GM18867 (cell line): Measurements from ENCODE around the gene TTLL10.

Source experiments
- ATAC-seq: cut with Tn5 transposase; IDR thresholded peaks from one replicate; pipeline ENCODE4 v1.9.1; 2021; ENCODE audit warnings: mild to moderate bottlenecking, moderate library complexity; ENCODE audit not compliant: unreplicated experiment

The TTLL10 gene

GRCh38 chr1:1203561-1204424 is 30.1 kb downstream of the TTLL10 start:
- ATAC-seq = no peak

GRCh38 chr1:1204425-1204920 is 30.8 kb downstream of the TTLL10 start:
- ATAC-seq = no peak

DNA sequence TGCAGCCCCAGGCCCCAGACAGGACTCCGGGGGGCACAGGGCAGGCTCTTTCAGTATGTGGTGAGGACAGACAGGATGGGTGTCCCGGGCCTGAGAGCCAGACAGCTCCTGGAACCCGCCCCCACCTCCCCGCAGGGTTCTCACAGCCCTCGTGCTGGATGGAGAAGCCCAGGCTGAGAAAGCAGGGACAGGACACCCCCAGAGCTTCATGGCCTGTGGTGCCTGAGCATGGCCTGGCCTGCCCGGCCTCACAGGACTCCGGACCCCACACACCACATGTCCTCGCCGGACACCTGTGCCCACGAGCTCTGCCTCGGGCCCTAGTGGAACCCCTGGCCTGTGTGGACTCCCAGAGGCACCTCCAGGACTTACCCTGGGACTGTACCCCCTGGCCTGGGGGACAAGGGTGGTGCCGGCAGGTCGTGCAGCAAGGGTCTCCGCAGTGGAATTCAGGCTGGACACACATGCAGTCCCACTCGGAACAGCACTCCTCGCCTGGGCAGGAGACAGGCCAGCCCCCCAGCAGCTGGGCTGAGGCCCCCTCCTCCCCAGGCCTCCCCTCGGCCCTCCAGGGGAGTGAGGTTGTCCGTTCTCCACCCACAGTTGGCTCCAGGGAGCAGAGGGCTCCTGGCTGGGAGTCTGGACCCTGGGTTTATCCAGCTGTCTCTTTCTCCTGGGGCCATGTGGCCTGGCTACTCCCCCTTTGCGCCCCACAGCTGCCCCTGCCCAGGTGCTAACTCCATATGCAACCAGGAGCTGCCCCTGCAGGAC is 31.5 kb downstream of the TTLL10 start:
- no peak for ATAC-seq

DNA sequence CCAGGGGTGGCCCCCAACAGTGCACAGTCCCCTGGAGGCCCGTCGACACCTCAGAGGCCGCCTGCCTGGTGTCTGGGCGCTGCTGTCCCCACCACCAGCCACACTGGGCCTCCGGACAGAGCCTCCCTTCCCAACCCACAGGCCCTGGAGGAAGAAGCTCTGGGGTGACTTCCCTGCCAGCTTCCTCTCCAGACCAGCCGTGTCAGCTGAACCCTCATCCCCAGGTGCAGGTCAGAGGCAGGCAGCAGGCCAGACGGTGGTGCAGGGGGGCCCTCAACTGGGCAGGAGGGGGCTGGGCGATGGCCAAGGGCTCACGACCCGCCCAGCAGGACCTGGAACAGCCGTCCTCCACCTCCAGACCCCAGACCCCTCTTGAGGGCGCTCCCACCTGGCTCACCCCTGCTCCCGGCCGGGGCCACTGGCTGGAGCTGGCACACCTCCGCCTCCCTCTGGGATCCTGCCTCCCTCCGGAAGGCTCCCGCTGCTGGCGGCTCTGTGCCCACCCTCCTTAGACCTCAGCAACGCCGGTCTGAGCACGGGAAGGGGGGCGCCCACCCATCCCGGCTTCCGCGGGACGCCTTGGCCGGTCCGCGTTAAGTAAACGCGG is 32.2 kb downstream of the TTLL10 start:
- ATAC-seq = no peak

- ATAC-seq = no peak
Observed at GRCh38 chr1:1206376-1206965, 32.8 kb downstream of the TTLL10 start, which contains the start of gene TNFRSF18. Gene TNFRSF18, minus strand, starts transcription at chr1:1206592. Its CDS starts 21 bp downstream, at chr1:1206571.

- ATAC-seq = no peak
Observed at GRCh38 chr1:1206966-1207531, 33.4 kb downstream of the TTLL10 start.

GRCh38 chr1:1207571-1207892 is 33.9 kb downstream of the TTLL10 start:
- ATAC-seq = no peak

DNA sequence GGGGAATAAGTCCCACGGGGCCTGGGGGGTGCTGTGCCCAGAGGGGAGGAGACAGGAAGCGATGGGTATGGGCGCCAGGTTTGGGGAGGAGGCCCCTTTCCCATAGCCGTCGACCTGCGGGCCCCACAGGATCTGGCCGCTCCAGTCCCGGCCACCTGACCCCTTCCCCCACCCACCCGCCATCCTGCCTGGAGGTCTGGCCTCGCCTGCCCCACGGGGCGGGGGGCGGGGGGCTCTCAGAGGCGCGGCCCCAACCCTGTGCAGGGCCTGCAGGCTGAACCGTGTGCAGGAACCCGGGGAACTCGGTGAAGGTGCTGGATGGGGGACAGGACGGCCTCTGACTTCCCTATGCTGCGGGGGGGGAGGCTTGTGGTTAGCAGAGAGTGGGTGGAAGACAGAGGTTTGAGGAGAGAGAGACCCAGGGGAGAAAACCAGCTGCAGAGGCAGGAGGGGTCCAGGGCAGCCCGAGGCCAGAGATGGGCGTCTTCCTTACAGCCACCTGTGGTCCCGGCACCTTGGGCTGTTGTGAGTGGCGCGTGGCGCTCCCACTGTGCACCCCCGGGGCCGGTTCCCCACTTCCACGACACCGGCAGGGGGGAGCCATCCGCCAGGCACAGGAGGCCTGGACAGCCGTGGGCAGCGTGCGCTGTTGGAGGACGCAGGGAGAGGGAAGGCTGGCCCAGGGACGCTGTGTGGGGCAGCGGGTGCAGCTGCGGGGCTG is 35.2 kb downstream of the TTLL10 start:
- no peak for ATAC-seq

GRCh38 chr1:1210726-1211540 is 37.3 kb downstream of the TTLL10 start:
- no peak for ATAC-seq

- no peak for ATAC-seq
Observed at GRCh38 chr1:1211541-1212441, 38.1 kb downstream of the TTLL10 start.

DNA sequence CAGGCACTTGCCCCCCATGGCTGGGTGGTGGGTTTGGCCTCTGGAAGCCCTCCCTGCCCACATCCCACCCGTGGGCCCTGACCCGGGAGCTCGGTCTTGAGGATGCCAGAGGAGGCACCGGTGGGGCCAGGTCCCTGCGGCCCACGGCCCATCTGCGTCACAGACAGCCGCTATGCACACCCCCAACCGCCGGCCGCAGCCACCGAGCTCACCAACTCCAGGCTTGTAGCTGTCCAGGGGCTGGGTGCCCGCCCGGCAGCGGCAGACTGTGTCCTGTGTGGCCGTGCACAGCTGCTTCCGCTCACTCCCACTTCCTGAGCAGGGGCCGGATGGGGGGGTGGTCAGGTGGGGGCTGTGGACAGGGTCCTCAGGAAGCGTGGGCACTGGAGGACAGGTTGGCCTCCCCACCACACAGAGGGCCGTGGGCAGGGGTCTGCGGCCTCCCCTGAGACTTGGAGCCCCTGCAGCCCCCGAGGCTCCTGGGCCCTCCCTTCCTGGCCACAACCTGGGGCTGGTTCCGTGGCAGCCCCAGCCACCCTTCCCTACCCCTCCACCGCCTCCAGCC is 39.2 kb downstream of the TTLL10 start:
- no peak for ATAC-seq

- no peak for ATAC-seq
Observed at GRCh38 chr1:1213345-1214265, 39.9 kb downstream of the TTLL10 start, which contains the start of gene TNFRSF4. Gene TNFRSF4, minus strand, starts transcription at chr1:1214153. Its CDS starts 26 bp downstream, at chr1:1214127.

DNA sequence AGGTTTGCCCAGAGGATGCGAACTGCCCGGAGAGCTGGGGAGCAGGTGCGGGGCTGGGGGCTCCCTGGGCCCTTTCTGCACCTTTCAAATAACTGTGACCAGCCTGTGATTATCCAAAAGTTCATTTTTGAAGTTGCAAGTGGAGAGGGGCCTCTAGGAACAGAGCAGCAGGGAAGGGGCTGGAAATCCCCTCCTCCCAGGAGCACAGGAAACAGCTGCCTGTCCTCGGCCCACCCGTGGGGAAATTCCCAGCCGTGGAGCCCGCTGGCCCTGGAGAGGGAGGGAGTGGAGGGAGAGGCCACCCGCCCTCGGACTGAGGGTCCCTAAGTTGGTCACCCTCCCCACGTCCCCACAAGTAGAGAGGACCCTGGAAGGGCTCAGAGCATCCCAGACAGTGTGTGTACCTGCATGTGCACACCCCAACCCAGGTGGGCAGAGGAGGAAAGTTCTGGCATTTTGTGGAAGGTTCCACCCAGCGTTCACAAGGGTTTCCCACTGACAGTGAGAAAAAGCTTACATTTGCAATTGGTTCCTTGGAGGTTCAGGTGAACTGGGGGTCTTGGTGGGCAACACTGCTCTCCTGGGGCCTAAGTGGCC is 41.5 kb downstream of the TTLL10 start:
- no peak for ATAC-seq

GRCh38 chr1:1215881-1216605 is 42.4 kb downstream of the TTLL10 start:
- no peak for ATAC-seq

- no peak for ATAC-seq
Observed at GRCh38 chr1:1216770-1217620, 43.3 kb downstream of the TTLL10 start.
